WTC11 (cell line): Measurements from ENCODE around the gene GALNT17. TPM values are rescaled to one million over a fixed set of nuclear protein-coding genes. Genes with fewer than 3 reads are reported as not detected.

Experiments
- ATAC-seq: fragments of 200-7000 bp; cut with Tn5 transposase; 2 replicates; pipeline ENCODE4 v1.10.0; 2021; ENCODE audit warnings: mild to moderate bottlenecking, moderate library complexity
- CTCF ChIA-PET: fragments of 300-600 bp; sonication (Branson Sonifier 250); formaldehyde crosslinking; loops from one replicate; lab custom pipeline; 2021; ENCODE audit warnings: antibody characterized with exemption; lab: Charles Lee
- POLR2A ChIA-PET: fragments of 350-600 bp; sonication (Branson Sonifier 250); formaldehyde crosslinking; loops from one replicate; lab custom pipeline; 2021; ENCODE audit warnings: antibody characterized with exemption; lab: Charles Lee
- DNase-seq: peaks from one replicate; pipeline ENCODE4 v3.0.0; 2021; ENCODE audit warnings: low spot score
- H3K27ac Mint-ChIP-seq: 2 replicates; pipeline ENCODE4 v1.8.0; 2021; ENCODE audit warnings: mixed read lengths
- H3K27me3 Mint-ChIP-seq: 2 replicates; pipeline ENCODE4 v1.8.0; 2021; ENCODE audit warnings: low read depth, mild to moderate bottlenecking, moderate library complexity, mixed read lengths
- H3K36me3 Mint-ChIP-seq: 2 replicates; pipeline ENCODE4 v1.8.0; 2021; ENCODE audit warnings: mixed read lengths
- H3K4me1 Mint-ChIP-seq: 2 replicates; pipeline ENCODE4 v1.8.0; 2022; ENCODE audit warnings: mixed read lengths
- H3K4me3 Mint-ChIP-seq: 2 replicates; pipeline ENCODE4 v1.8.0; 2021; ENCODE audit warnings: mild to moderate bottlenecking, moderate library complexity, mixed read lengths
- H3K9me3 Mint-ChIP-seq: 2 replicates; pipeline ENCODE4 v1.8.0; 2021; ENCODE audit warnings: mixed read lengths
- CTCF ChIP-seq: fragments of 200-600 bp; IDR thresholded peaks from 2 replicates; pipeline ENCODE4 v1.8.0; 2022; ENCODE audit warnings: antibody characterized with exemption
- GRHL2 ChIP-seq: fragments of 250-450 bp; sonication (Bioruptor Pico); IDR thresholded peaks from 2 replicates; pipeline ENCODE4 v1.8.0; 2022; ENCODE audit warnings: mild to moderate bottlenecking, moderate library complexity; ENCODE audit not compliant: insufficient replicate concordance, severe bottlenecking
- GTF2I ChIP-seq: fragments of 250-450 bp; sonication (Bioruptor Pico); conservative IDR thresholded peaks from 2 replicates; pipeline ENCODE4 v1.4.0; 2021; ENCODE audit warnings: mild to moderate bottlenecking
- IRF1 ChIP-seq: sonication (generic); formaldehyde crosslinking; IDR thresholded peaks from 2 replicates; pipeline ENCODE4 v1.8.0; 2023; ENCODE audit warnings: missing genetic modification reagents
- JAZF1 ChIP-seq: fragments of 250-450 bp; sonication (Bioruptor Pico); IDR thresholded peaks from 2 replicates; pipeline ENCODE4 v1.9.0; 2021; ENCODE audit warnings: moderate library complexity, mild to moderate bottlenecking, inconsistent platforms
- JUN ChIP-seq: sonication (generic); formaldehyde crosslinking; IDR thresholded peaks from 2 replicates; pipeline ENCODE4 v1.8.0; 2023; ENCODE audit warnings: mild to moderate bottlenecking, missing genetic modification reagents
- NFE2L1 ChIP-seq: sonication (generic); formaldehyde crosslinking; IDR thresholded peaks from 2 replicates; pipeline ENCODE4 v1.8.1; 2023; ENCODE audit warnings: missing genetic modification reagents
- NR1H2 ChIP-seq: sonication (generic); formaldehyde crosslinking; IDR thresholded peaks from 2 replicates; pipeline ENCODE4 v1.9.0; 2021; ENCODE audit warnings: mild to moderate bottlenecking, moderate library complexity, missing genetic modification reagents
- PREB ChIP-seq: sonication (generic); formaldehyde crosslinking; IDR thresholded peaks from 2 replicates; pipeline ENCODE4 v1.8.1; 2022; ENCODE audit warnings: mild to moderate bottlenecking, missing genetic modification reagents, moderate library complexity, borderline replicate concordance
- RELA ChIP-seq: sonication (generic); formaldehyde crosslinking; IDR thresholded peaks from 2 replicates; pipeline ENCODE4 v1.8.1; 2022; ENCODE audit warnings: missing genetic modification reagents, mild to moderate bottlenecking, borderline replicate concordance
- SMAD3 ChIP-seq: sonication (generic); formaldehyde crosslinking; IDR thresholded peaks from 2 replicates; pipeline ENCODE4 v1.8.0; 2022; ENCODE audit warnings: missing genetic modification reagents, mild to moderate bottlenecking, borderline replicate concordance
- SMAD4 ChIP-seq: sonication (generic); formaldehyde crosslinking; IDR thresholded peaks from 2 replicates; pipeline ENCODE4 v1.8.0; 2022; ENCODE audit warnings: mild to moderate bottlenecking, missing genetic modification reagents
- TEAD4 ChIP-seq: sonication (generic); formaldehyde crosslinking; IDR thresholded peaks from 2 replicates; pipeline ENCODE4 v1.8.0; 2022; ENCODE audit warnings: mild to moderate bottlenecking, missing genetic modification reagents
- TP53 ChIP-seq: sonication (generic); formaldehyde crosslinking; IDR thresholded peaks from 2 replicates; pipeline ENCODE4 v1.8.1; 2023; ENCODE audit warnings: mild to moderate bottlenecking, missing genetic modification reagents
- ZNF263 ChIP-seq: sonication (generic); formaldehyde crosslinking; IDR thresholded peaks from 2 replicates; pipeline ENCODE4 v1.8.1; 2022; ENCODE audit warnings: low read depth, mild to moderate bottlenecking, moderate library complexity, missing genetic modification reagents
- ZNF423 ChIP-seq: fragments of 250-450 bp; sonication (Bioruptor Pico); IDR thresholded peaks from 2 replicates; pipeline ENCODE4 v2.1.2; 2022; ENCODE audit warnings: mild to moderate bottlenecking, moderate library complexity
- ZNF532 ChIP-seq: fragments of 250-450 bp; sonication (Bioruptor Pico); IDR thresholded peaks from 2 replicates; pipeline ENCODE4 v1.9.0; 2021; ENCODE audit warnings: mild to moderate bottlenecking, borderline replicate concordance
- total RNA-seq: library from RNA; stranded (reverse); gene quantifications from 3 replicates; pipeline ENCODE4 v1.2.3, GENCODE V29; 2021
- TF ChIP-seq, protein P1 (sequence below): sonication (generic); formaldehyde crosslinking; IDR thresholded peaks from 2 replicates; pipeline ENCODE4 v1.8.1; 2022; ENCODE audit warnings: mild to moderate bottlenecking, moderate library complexity, missing genetic modification reagents

GALNT17 gene
- total RNA-seq, 1 experiment from 2014 or later: 61.1 TPM

DNA sequence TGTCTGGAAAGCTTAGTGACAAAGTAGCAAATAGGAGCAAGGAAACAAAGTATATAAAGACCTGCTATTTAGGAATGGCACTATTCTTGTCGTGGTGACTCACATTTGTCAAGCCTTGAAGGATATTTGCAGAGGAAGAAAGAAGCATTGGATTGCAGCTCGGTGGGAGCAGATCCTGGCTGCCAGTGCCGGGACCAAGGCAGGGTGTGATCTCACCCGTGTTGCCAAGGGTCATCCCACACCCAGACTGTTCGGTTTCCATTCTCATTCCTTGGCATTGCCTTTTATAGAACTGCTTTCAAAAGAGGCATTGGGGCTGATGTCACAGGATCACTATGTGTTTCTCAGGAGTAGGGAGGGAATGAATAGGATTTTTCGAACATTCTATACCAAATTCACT lies 176.2 kb downstream of the GALNT17 start:
- Mint-ChIP-seq H3K36me3 (peaks cover 45% of the 10 kb centered on the region), H3K4me3 (no peak overlapping the region), H3K9me3 (peaks cover 20% of the 10 kb centered on the region), H3K27ac (peak overlapping the region; percentile 9), H3K4me1 (peaks cover 57% of the 10 kb centered on the region), H3K27me3 (no peaks in the 10 kb centered on the region)
- TF ChIP-seq IRF1 (CRISPR knock-in tag) (no peak), NR1H2 (CRISPR knock-in tag) (no peak), ZNF423 (CRISPR knock-in tag) (no peak), ZNF263 (CRISPR knock-in tag) (no peak), GRHL2 (no peak), JUN (CRISPR knock-in tag) (no peak), TP53 (CRISPR knock-in tag) (no peak), NFE2L1 (CRISPR knock-in tag) (no peak), SMAD3 (no peak), JAZF1 (CRISPR knock-in tag) (no peak), TEAD4 (CRISPR knock-in tag) (no peak)
- TF ChIP-seq, protein P1, sequence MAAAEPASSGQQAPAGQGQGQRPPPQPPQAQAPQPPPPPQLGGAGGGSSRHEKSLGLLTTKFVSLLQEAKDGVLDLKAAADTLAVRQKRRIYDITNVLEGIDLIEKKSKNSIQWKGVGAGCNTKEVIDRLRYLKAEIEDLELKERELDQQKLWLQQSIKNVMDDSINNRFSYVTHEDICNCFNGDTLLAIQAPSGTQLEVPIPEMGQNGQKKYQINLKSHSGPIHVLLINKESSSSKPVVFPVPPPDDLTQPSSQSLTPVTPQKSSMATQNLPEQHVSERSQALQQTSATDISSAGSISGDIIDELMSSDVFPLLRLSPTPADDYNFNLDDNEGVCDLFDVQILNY (CRISPR knock-in tag): no peak
- ATAC-seq: no peak
- DNase-seq: no peak
- ChIA-PET CTCF (no interaction called here), POLR2A (no interaction called here)

GRCh38 chr7:71311576-71311975 lies 179.6 kb downstream of the GALNT17 start:
- Mint-ChIP-seq H3K4me1 (peaks cover 49% of the 10 kb centered on the region), H3K4me3 (no peak overlapping the region), H3K9me3 (peaks cover 38% of the 10 kb centered on the region), H3K27ac (no peak overlapping the region; the same call in 1 of the 2 replicates), H3K27me3 (no peaks in the 10 kb centered on the region), H3K36me3 (peaks cover 61% of the 10 kb centered on the region)
- ChIA-PET CTCF (no interaction called here), POLR2A (interaction anchor here (1.4 kb wide), 1 partner anchor 11 kb away, joined by 3 read pairs; no protein-coding TSS in a partner anchor)
- DNase-seq: no peak
- ATAC-seq: no peak
- no peak for TF ChIP-seq RELA
- TF ChIP-seq SMAD4: no peak
- TF ChIP-seq ZNF532: no peak
- TF ChIP-seq CTCF: no peak
- no peak for TF ChIP-seq PREB (CRISPR knock-in tag)
- TF ChIP-seq ZNF423 (CRISPR knock-in tag): no peak
- TF ChIP-seq GTF2I (CRISPR knock-in tag): no peak
